Activated CD8-positive, alpha-beta T cell treated with anti-CD3 and anti-CD28 coated beads for 36 hours (primary cell): ENCODE measurements around the gene BCL11B. TPM values are rescaled to one million over a fixed set of nuclear protein-coding genes. Genes with fewer than 3 reads are reported as not detected.

Experiments used
- ATAC-seq: fragments of 200-7000 bp; cut with Tn5 transposase; one replicate; pipeline ENCODE4 v1.10.0; 2021; ENCODE audit warnings: mild to moderate bottlenecking, moderate library complexity
- CTCF ChIA-PET: fragments of 350-600 bp; sonication (Branson Sonifier 250); formaldehyde crosslinking; loops from one replicate; lab custom pipeline; 2021; ENCODE audit warnings: antibody characterized with exemption; lab: Charles Lee
- POLR2A ChIA-PET: fragments of 350-600 bp; sonication (Branson Sonifier 250); formaldehyde crosslinking; loops from one replicate; lab custom pipeline; 2021; ENCODE audit warnings: antibody characterized with exemption; lab: Charles Lee
- DNase-seq: peaks from one replicate; pipeline ENCODE4 v3.0.0-alpha.2; 2020
- H3K27ac Mint-ChIP-seq: one replicate; pipeline ENCODE4 v1.8.0; 2021; ENCODE audit warnings: mild to moderate bottlenecking, mixed read lengths
- H3K27me3 Mint-ChIP-seq: one replicate; pipeline ENCODE4 v1.8.0; 2021; ENCODE audit warnings: mixed read lengths
- H3K36me3 Mint-ChIP-seq: one replicate; pipeline ENCODE4 v1.8.0; 2021; ENCODE audit warnings: low read depth, mixed read lengths
- H3K4me1 Mint-ChIP-seq: one replicate; pipeline ENCODE4 v1.8.0; 2021; ENCODE audit warnings: low read depth, mixed read lengths
- H3K4me3 Mint-ChIP-seq: one replicate; pipeline ENCODE4 v1.8.0; 2021; ENCODE audit warnings: mild to moderate bottlenecking, moderate library complexity, mixed read lengths
- H3K9me3 Mint-ChIP-seq: one replicate; pipeline ENCODE4 v1.8.0; 2021; ENCODE audit warnings: mixed read lengths
- CTCF ChIP-seq: fragments of 200-600 bp; IDR thresholded peaks from one replicate; pipeline ENCODE4 v1.8.0; 2022; ENCODE audit warnings: antibody characterized with exemption, mild to moderate bottlenecking
- intact Hi-C: fragments of 100-400 bp; cut with micrococcal nuclease; formaldehyde crosslinking; loops from one replicate; pipeline ENCODE4 v1.10.0; 2022
- total RNA-seq, 2 experiments: library from RNA; stranded (reverse); gene quantifications; one replicate each; pipeline ENCODE4 v1.2.3, GENCODE V29; 2021

Gene BCL11B
- total RNA-seq, 2 experiments from 2014 or later = 48.5 to 53.0 TPM

- peaks cover 95% of the 10 kb centered on the region for H3K4me1 Mint-ChIP-seq
- intact Hi-C loops = loop anchor here (10.0 kb wide), 2 partner anchors 249 to 999 kb away; no protein-coding TSS in a partner anchor
- ChIA-PET CTCF (interaction anchor here (0.7 to 1.6 kb wide), 3 partner anchors 32 to 85 kb away, joined by 3 read pairs; no protein-coding TSS in a partner anchor), POLR2A (interaction anchor here (1.8 kb wide), 1 partner anchor 12 kb away, joined by 4 read pairs; no protein-coding TSS in a partner anchor)
- DNase-seq (no peak), ATAC-seq (no peak)
- H3K36me3 Mint-ChIP-seq = peaks cover 66% of the 10 kb centered on the region
- no peaks in the 10 kb centered on the region for H3K9me3 Mint-ChIP-seq
- H3K27me3 Mint-ChIP-seq = no peaks in the 10 kb centered on the region
- no peak for TF ChIP-seq CTCF
- peak overlapping the region; percentile 68 for H3K4me3 Mint-ChIP-seq
- H3K27ac Mint-ChIP-seq = peak overlapping the region; percentile 94
These were observed 88.7 kb downstream of the BCL11B start for GRCh38 chr14:99183311-99183710.

GRCh38 chr14:99182548-99183250 is 89.3 kb downstream of the BCL11B start:
- Mint-ChIP-seq H3K27me3 (no peaks in the 10 kb centered on the region), H3K4me1 (peaks cover 95% of the 10 kb centered on the region), H3K4me3 (peak overlapping the region; percentile 68), H3K27ac (peak overlapping the region; percentile 94), H3K9me3 (no peaks in the 10 kb centered on the region), H3K36me3 (peaks cover 69% of the 10 kb centered on the region)
- ChIA-PET CTCF (interaction anchor here (0.7 to 1.6 kb wide), 4 partner anchors 32 to 89 kb away, joined by 3 read pairs; partner anchors contain the start of gene BCL11B), POLR2A (interaction anchor here (1.8 kb wide), 1 partner anchor 12 kb away, joined by 4 read pairs; no protein-coding TSS in a partner anchor)
- ATAC-seq (peak; percentile 38), DNase-seq (peak; percentile 69)
- intact Hi-C loops = loop anchor here (10.0 kb wide), 2 partner anchors 248 to 998 kb away; no protein-coding TSS in a partner anchor
- TF ChIP-seq CTCF = no peak

- TF ChIP-seq CTCF = no peak
- Mint-ChIP-seq H3K4me1 (peaks cover 95% of the 10 kb centered on the region), H3K27ac (peak overlapping the region; percentile 94), H3K4me3 (peak overlapping the region; percentile 68), H3K9me3 (no peaks in the 10 kb centered on the region), H3K27me3 (no peaks in the 10 kb centered on the region), H3K36me3 (peaks cover 69% of the 10 kb centered on the region)
- ChIA-PET CTCF (interaction anchor here (1.0 to 1.6 kb wide), 2 partner anchors 55 to 90 kb away, joined by 3 read pairs; partner anchors contain the start of gene BCL11B), POLR2A (interaction anchor here (0.7 to 1.8 kb wide), 2 partner anchors 10 to 13 kb away, joined by 3 to 4 read pairs; no protein-coding TSS in a partner anchor)
- intact Hi-C loops = loop anchor here (10.0 kb wide), 2 partner anchors 247 to 997 kb away; no protein-coding TSS in a partner anchor
- ATAC-seq (no peak), DNase-seq (no peak)
These were observed 90.0 kb downstream of the BCL11B start for GRCh38 chr14:99181804-99182520.

GRCh38 chr14:99181241-99181640 is 90.8 kb downstream of the BCL11B start:
- TF ChIP-seq CTCF = peak; percentile 17
- ChIA-PET POLR2A (interaction anchor here (0.6 to 1.0 kb wide), 2 partner anchors 9 to 84 kb away, joined by 3 read pairs; no protein-coding TSS in a partner anchor), CTCF (no interaction called here)
- intact Hi-C loops = loop anchor here (10.0 kb wide), 2 partner anchors 246 to 996 kb away; no protein-coding TSS in a partner anchor
- peak overlapping the region; percentile 68 for H3K4me3 Mint-ChIP-seq
- H3K27ac Mint-ChIP-seq = peak overlapping the region; percentile 94
- DNase-seq (peak; percentile 67), ATAC-seq (peak; percentile 19)
- H3K9me3 Mint-ChIP-seq = peaks cover 2% of the 10 kb centered on the region
- H3K36me3 Mint-ChIP-seq = peaks cover 73% of the 10 kb centered on the region
- H3K27me3 Mint-ChIP-seq = no peaks in the 10 kb centered on the region
- H3K4me1 Mint-ChIP-seq = peaks cover 89% of the 10 kb centered on the region
